GM19452 (cell line): ENCODE data around the gene CLIP1.
"Not testable (repeated sequence)": the region's sequence is repeated elsewhere in the genome, so short reads cannot be mapped to it uniquely, and the experiment has no call there.

ENCODE experiments used
- ATAC-seq: cut with Tn5 transposase; IDR thresholded peaks from one replicate; pipeline ENCODE4 v1.9.1; 2021; ENCODE audit not compliant: unreplicated experiment

CLIP1 gene

DNA sequence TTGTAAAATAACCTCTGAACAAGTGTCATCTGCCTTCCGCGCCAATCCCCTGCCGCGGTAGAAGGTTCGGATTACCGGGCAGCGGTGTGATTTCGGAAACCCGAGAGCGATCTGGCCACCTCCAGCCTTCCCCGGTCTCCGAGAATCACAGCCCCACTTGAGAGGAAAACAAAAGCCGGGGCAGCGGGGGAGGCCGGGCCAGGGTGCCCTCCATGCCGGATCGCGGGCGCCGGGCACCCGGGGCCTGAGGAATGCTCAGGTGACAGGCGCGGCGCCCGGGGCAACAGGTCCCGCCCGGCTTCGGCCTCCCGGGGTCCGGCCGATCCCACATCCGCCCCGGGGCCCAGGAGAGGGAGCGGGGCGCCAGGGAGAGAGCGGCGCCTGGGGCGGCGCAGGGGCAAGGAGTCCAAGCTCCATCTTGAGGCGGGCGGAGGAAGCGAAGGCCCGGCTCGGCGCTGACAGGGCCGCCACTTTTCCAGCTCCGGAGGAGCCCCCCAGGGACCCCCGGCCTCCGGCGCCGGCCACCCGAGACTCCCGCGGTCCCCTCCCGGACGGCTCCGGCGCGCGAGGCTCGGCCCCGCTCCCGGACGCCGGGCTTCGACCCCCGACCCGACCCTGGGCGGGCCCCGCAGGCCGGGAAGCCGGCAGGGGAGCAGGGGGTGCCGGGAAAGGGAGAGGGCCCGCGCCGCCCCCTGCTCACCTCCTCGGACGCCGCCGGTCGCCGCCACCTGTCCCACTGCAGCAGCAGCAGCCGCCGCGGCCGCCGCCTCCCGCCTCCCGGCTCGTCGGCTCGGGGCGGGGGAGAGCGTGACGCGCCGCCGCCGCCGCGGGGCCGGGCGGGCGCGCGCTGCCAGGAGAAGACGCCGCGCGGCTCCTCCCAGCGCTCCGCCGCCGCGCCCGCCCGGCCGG is at the start of gene CLIP1:
CLIP1 (minus strand) TSS at position 849 of the 909 bp plus-strand sequence. CDS start 42,217 bp downstream, outside the sequence.
- ATAC-seq = peak; percentile 62

DNA sequence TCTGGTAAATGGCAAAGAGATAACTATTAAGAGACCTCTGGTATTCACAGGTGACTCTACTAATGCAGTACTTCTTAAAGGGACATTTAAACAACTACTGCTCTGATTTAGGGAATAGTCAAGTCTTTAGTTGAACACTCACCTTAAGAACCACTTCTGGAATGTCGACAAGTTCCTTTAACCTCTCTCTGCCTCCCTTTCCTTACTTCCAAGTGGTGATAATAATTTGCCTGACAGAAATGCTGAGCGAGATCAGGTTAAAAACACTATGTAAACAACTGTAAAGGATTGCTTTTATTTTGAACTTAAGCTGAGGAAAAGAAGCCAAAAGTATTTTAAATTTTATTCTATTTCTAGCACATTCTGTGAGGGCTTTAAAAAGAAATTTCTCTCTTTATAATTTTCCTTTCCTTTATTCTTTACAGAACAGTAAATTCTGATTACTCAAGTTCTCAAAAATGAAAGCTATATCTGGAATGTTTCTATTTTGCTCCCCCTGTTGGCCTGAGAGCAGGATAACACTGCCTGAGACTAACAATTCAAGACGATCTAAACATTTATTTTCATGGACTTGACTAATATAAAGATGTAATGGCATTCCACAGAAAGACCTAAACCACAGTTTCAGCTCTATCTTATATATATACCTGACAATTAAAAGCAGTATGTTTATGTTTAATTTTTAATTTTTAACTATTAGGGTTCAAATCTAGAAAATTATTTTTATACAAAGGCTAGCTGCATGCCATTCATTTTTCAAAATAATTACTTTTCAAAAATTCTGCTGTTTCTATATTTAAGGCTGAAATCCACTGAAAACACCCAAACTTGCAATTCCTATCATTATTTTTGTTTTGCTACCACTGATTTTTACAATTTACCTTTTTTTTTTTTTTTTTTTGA is 49.1 kb upstream of the CLIP1 start:
- ATAC-seq = no peak

DNA sequence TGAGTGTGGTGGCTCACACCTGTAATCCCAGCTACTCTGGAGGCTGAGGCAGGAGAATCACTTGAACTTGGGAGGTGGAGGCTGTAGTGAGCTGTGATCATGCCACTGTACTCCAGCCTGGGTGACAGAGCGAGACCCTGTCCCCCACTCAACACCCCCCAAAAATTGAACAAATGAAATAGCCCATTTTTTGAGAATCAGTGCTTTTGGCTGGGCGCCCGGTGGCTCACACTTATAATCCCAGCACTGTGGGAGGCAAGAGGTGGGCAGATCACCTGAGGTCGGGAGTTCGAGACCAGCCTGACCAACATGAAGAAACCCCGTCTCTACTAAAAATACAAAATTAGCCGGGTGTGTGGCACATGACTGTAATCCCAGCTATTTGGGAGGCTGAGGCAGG is 48.1 kb upstream of the CLIP1 start:
- ATAC-seq = not testable (repeated sequence)

DNA sequence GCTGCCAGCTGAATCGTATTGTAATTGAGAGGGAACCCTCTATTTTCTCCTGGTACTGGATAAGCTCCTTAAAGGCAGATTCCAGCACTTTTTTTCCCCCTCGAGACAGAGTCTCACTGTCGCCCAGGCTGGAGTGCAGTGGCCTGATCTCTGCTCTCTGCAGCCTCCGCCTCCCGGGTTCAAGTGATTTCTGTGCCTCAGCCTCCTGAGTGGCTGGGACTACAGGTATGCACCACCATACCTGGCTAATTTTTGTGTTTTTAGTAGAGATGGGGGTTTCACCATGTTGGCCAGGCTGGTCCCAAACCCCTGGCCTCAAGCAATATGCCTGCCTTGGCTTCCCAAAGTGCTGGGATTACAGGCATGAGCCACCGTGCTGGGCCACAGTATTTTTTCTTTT is 47.4 kb upstream of the CLIP1 start:
- ATAC-seq = not testable (repeated sequence)

DNA sequence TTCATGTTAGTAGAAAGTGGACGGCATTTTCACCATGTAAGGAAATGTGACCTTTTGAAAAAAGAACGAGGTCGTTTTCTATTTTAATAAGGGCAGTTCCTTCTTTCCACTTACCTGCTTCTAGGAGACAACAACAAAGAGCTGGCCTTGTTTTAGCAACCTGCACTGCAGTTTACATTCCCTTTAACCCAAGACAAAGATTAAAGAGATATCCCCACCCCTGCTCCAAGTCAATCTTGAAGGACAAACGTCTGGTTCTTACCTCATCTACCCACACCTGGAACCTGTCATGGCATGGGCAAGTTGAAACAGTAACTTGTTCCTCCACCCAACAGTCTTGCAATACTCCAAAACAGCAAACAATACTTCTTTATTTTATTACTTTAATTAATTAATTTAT is 45.5 kb upstream of the CLIP1 start:
- no peak for ATAC-seq

DNA sequence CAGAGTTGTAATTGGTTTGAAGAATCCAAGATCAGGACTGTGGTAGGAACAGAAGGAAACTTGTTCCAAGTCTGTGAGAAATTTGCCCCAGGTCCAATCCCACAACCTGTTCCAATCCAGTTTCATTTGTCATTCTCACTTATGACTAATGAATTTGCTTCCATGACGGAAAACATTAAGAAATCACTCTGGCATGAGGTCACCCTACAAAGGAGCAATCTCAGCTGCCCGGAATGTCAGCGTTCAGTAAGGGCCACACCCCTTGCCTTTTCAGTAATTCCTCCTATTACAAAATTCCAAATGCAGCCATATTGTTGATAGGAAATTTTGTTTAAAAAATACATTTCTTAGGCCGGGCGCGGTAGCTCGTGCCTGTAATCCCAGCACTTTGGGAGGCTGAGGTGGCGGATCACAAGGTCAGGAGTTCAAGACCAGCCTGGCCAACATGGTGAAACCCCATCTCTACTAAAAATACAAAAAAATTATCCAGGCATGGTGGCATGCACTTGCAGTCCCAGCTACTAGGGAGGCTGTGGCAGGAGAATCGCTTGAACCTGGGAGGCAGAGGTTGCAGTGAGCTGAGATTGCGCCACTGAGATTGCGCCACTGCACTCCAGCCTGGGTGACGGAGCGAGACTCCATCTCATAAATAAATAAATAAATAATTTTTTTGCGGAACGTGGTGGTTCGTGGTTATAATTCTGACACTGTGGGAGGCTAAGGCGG is 42.0 kb upstream of the CLIP1 start:
- ATAC-seq = not testable (repeated sequence)

DNA sequence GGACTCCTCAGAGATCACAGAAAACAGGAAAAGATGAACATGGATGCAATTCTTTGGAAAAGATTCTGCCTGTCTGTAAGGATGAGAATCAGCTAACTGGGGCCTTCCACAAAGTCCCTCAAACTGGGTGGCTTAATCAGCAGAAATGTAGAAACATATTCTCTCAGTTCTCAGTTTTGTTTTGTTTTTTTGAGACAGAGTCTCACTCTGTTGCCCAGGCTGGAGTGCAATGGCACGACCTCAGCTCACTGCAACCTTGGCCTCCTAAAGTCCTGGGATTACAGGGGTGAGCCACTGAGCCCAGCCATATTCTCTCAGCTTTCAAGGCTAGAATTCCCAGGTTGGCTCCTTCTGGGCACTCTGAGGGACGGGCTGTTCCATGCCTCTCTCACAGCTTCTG is 38.2 kb upstream of the CLIP1 start:
- no peak for ATAC-seq

DNA sequence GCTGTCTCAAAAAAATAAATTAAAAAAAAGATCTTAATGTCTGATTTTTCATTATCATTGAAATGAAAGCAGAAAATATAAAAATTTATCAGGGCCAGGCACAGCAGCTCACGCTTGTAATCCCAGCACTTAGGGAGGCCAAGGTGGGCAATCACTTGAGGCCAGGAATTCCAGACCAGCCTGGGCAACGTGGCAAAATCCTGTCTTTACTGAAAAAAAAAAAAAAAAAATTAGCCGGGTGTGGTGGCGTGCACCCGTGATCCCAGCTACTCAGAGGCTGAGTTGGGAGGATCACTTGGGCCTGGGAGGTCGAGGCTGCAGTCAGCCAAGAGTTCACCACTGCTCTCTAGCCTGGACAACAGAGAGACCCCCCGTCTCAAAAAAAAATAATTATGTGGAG is 37.6 kb upstream of the CLIP1 start:
- ATAC-seq = no peak

DNA sequence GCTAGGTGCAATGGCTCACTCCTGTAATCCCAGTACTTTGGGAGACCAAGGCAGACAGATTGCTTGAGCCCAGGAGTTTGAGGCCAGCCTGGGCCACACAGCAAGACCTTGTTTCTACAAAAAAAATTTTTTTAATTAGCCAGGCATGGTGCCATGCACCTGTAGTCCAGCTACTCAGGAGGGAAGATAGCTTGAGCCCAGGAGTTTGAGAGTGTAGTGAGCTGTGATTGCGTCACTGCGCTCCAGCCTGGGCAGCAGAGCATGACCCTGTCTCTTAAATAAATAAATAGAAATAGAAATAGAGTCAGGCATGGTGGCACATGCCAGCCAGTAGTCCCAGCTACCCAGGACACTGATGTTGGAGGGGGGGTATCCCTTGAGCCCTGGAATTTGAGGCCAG is 36.7 kb upstream of the CLIP1 start:
- ATAC-seq = no peak

DNA sequence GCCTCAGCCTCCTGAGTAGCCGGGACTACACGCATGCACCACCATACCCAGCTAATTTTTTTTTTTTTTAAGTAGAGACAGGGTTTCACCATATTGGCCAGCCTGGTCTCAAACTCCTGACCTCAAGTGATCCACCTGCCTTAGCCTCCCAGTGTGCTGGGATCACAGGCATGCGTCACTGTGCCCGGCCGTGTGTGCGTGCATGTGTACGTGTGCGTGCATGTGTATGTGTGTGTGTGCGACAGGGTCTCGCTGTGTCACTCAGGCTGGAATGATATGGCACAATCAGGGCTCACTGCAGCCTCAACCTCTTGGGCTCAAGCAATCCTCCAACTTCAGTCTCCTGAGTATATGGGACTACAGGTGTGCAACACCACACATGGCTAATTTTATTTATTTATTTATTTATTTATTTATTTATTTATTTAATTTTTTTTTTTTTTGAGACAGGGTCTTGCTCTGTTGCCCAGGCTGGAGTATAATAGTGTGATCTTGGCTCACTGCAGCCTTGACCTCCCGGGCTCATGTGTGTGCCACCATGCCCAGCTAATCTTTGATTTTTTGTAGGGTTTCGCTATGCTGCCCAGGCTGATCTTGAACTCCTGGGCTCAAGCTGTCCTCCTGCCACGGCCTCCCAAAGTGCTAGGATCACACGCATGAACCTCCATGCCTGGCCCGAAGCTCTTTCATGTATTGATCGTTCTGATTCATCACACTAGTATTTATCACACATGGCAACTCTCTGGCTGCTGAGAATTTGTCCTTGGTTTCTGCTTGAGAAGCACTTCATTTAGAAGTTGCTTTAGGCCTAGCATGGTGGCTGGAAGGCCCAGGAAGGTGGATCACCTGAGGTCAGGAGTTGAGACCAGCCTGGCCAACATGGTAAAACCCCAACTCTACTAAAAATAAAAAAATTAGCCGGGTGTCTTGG is 35.9 kb upstream of the CLIP1 start:
- no peak for ATAC-seq

DNA sequence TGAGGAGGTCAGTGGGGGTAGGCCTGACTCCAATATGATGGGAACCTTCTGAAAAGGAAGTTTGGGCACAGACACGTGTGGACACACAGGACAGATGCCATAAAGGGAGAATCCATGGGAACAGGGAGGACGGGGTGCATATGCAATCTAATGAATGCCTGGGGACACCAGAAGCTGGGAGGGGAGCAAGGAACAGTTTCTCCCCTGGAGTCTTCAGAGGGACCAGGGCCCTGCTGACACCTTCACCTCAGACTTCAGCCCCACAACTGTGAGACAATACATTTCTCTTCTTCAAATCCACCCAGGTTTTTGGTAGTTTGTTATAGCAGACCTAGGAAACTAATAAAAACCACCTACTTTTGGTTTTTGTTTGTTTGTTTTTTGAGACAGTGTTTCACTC is 35.2 kb upstream of the CLIP1 start:
- ATAC-seq = no peak

DNA sequence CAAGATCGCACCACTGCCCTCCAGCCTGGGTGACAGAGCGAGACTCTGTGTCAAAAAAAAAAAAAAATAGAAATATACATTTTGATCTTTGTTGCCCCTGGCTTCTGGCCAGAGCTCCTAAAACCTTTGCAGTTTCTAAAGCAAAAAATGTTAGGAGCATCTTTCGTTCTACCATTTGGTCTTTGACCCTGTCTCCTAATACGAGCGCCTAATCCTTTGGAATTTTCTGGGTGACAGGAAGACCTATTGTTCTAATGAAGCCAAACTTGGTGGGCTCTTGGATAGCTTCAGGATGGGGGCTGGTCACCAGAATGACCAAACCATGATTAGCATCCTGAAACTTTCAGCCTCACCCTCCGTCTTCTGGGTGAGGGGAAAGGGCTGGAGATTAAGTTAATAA is 32.3 kb upstream of the CLIP1 start:
- ATAC-seq = no peak

DNA sequence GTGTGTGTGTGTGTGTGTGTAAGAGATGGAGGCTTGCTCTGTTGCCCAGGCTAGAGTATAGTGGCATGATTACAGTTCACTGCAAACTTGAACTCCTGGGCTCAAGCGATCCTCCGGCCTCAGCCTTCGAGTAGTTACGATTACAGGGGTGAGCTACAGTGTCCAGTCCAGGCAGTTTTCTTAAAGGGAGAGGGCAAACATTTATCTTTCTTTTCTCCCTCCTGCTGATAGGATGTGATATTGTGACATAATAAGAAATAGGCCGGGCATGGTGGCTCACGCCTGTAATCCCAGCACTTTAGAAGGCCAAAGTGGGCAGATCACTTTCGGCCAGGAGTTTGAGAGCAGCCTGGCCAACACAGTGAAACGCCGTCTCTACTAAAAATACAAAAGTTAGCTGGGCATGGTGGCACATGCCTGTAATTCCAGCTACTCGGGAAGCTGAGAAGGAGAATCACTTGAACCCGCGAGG is 31.8 kb upstream of the CLIP1 start:
- ATAC-seq = no peak

DNA sequence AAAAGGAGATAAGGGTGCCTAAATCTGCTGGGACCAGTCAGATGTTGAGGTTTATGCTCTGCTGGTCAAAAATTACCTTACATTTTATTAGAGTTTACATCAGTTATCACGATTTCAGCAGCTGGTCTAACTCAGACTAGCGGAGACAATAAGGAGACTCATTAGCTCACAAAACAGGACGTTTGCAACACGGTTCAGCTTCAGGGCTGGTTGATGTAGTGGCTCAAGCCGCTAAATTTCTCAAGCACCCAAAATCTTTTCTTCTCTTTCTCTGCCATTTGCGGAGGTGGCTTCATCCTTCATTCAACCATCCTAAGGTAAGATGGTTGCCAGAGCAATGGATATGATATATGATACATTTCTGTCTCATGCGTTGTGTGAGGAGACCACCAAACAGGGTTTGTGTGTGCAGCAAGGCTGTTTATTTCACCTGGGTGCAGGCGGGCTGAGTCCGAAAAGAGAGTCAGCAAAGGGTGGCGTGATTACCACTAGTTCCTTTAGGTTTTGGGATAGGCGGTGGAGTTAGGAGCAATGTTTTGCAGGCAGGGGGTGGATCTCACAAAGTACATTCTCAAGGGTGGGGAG is 30.3 kb upstream of the CLIP1 start:
- ATAC-seq = no peak

DNA sequence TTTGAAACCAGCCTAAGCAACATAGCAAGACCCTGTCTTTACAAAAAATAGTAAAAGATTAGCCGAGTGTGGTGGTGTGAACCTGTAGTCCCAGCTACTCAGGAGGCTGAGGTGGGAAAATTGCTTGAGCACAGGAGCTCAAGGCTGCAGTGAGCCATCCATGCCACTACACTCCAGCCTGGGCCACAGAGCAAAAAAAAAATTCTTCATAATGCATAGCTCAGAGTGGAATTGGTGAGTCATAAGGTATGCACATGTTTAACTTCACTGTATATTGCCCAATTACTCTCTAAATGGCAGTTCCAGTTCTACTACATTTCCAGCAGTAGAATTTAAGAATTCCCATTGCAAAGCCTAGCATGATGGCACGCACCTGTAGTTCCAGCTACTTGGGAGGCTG is 26.8 kb upstream of the CLIP1 start:
- no peak for ATAC-seq

DNA sequence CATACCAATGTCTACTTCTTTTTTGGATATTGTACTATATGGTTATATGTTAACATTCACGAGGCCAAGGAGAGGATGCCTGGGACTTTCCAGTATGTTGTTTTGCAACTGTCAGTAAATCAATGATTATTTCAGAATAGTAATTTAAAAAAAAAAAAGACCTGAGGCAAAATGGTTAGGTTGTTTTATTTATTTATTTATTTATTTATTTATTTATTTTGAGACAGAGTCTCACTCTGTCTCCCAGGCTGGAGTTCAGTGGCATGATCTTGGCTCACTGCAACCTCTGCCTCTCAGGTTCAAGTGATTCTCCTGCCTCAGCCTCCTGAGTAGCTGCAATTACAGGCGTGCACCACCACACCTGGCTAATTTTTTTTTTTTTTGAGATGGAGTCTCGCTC is 25.4 kb upstream of the CLIP1 start:
- ATAC-seq = not testable (repeated sequence)

DNA sequence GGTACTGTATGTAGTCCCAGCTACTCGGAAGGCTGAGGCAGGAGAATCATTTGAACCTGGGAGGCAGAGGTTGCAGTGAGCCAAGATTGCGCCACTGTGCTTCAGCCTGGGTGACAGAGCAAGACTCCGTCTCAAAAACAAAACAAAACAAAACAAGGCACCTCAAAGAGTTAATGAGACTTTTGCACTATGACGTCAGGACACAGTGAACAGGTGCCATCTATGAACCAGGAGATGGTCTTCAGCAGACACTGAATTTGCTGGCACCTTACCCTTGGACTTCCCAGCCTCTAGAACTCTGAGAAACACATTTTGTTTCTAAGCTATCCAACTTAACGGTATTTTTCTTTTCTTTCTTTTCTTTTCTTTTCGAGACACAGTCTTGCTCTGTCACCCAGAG is 23.9 kb upstream of the CLIP1 start:
- not testable (repeated sequence) for ATAC-seq

DNA sequence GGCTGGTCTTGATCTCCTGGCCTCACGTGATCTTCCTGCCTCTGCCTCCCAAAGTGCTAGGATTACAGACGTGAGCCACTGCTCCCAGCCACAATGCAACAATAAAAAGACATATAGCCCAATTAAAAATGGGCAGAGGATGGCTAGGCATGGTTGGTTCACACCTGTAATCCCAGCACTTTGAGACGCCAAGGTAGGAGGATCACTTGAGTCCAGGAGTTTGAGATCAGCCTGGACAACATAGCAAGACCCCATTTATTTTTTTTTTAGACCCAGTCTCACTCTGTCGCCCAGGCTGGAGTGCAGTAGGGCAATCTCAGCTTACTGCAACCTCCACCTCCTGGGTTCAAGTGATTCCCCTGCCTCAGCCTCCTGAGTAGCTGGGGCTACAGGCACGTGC is 21.6 kb upstream of the CLIP1 start:
- ATAC-seq = not testable (repeated sequence)

DNA sequence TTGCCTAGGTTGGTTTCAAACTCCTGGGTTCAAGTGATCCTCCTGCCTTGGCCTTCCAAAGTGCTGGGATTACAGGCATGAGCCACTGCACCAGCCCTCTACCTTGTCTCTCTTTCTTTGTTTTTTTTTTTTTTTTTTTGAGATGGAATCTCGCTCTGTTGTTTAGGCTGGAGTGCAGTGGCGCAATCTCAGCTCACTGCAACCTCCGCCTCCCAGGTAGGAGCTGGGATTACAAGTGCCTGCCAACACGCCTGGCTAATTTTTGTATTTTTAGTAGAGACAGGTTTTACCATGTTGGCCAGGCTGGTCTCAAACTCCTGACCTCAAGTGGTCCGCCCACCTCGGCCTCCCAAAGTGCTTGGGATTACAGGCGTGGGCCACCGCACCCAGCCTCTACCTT is 16.4 kb upstream of the CLIP1 start:
- ATAC-seq = not testable (repeated sequence)
